Kidney epithelial cell (primary cell): ENCODE data around the gene SPOCD1. TPM values are rescaled to one million over a fixed set of nuclear protein-coding genes. Genes with fewer than 3 reads are reported as not detected.

Experiments
- DNase-seq: peaks from one replicate; pipeline ENCODE4 v3.0.0-alpha.2; 2010; ENCODE audit warnings: low read depth
- H3K27me3 ChIP-seq: 2 replicates; pipeline ENCODE4 v1.6.0; 2011; ENCODE audit warnings: low read length; ENCODE audit not compliant: control insufficient read depth, insufficient read depth
- H3K36me3 ChIP-seq: 2 replicates; pipeline ENCODE4 v1.5.1; 2011; ENCODE audit warnings: low read length; ENCODE audit not compliant: control insufficient read depth, insufficient read depth
- H3K4me3 ChIP-seq: 2 replicates; pipeline ENCODE4 v1.5.1; 2011; ENCODE audit warnings: low read depth, mild to moderate bottlenecking, control low read depth, low read length
- CTCF ChIP-seq: IDR thresholded peaks from 2 replicates; pipeline ENCODE4 v1.5.1; 2011; ENCODE audit warnings: mild to moderate bottlenecking, moderate library complexity, low read length, control low read depth, inconsistent platforms; ENCODE audit not compliant: insufficient read depth, poor library complexity, severe bottlenecking
- total RNA-seq: library from RNA; depleted of rRNA; stranded (reverse); fragments of >200 nt; gene quantifications from 2 replicates; pipeline ENCODE4 v1.2.3, GENCODE V29; 2015

The SPOCD1 gene
- total RNA-seq, 1 donor from 2014 or later: 31.8 TPM

GRCh38 chr1:31802190-31803150 lies 13.4 kb downstream of the SPOCD1 start:
- Histone ChIP-seq H3K4me3 (no peak overlapping the region), H3K36me3 (no peaks in the 10 kb centered on the region), H3K27me3 (no peaks in the 10 kb centered on the region)
- no peak for DNase-seq
- no peak for TF ChIP-seq CTCF

GRCh38 chr1:31801458-31801857 lies 14.4 kb downstream of the SPOCD1 start:
- Histone ChIP-seq H3K36me3 (no peaks in the 10 kb centered on the region), H3K27me3 (no peaks in the 10 kb centered on the region), H3K4me3 (no peak overlapping the region)
- DNase-seq: no peak
- TF ChIP-seq CTCF: no peak

DNA sequence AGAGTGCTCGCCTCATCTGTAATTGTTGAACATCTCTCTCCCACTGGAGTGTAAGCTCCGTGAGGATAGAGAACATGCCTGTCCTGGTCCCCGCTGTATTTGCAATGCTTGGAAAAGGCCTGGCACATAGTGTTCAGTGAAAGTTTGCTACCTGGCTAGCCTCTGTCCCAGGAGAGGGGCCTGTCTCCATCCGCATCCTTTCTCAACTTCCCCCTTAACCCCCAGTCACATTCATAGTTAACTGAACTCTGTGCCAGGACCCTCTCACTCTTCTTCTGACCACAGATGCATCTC lies 15.2 kb downstream of the SPOCD1 start:
- Histone ChIP-seq H3K27me3 (no peaks in the 10 kb centered on the region), H3K36me3 (no peaks in the 10 kb centered on the region), H3K4me3 (no peak overlapping the region)
- TF ChIP-seq CTCF: no peak
- no peak for DNase-seq

GRCh38 chr1:31799895-31800673 lies 15.7 kb downstream of the SPOCD1 start:
- no peak for TF ChIP-seq CTCF
- no peak for DNase-seq
- H3K4me3 ChIP-seq: no peak overlapping the region
- no peaks in the 10 kb centered on the region for H3K27me3 ChIP-seq
- no peaks in the 10 kb centered on the region for H3K36me3 ChIP-seq

GRCh38 chr1:31799196-31799894 lies 16.5 kb downstream of the SPOCD1 start:
- Histone ChIP-seq H3K4me3 (no peak overlapping the region), H3K27me3 (no peaks in the 10 kb centered on the region), H3K36me3 (no peaks in the 10 kb centered on the region)
- DNase-seq: no peak
- TF ChIP-seq CTCF: no peak
